Chondrocyte (in vitro differentiated cells): Measurements from ENCODE around the gene PKP1. TPM values are rescaled to one million over a fixed set of nuclear protein-coding genes. Genes with fewer than 3 reads are reported as not detected.

Experiments
- DNase-seq: peaks from one replicate; pipeline ENCODE4 v3.0.0; 2021; ENCODE audit warnings: mixed read lengths, low spot score
- H3K27ac Mint-ChIP-seq: one replicate; pipeline ENCODE4 v1.8.0; 2021; ENCODE audit warnings: mild to moderate bottlenecking, moderate library complexity, mixed read lengths; ENCODE audit not compliant: unreplicated experiment
- H3K27me3 Mint-ChIP-seq: 2 replicates; pipeline ENCODE4 v1.8.0; 2021; ENCODE audit warnings: low read depth, mixed read lengths
- H3K36me3 Mint-ChIP-seq: 2 replicates; pipeline ENCODE4 v1.8.0; 2021; ENCODE audit warnings: low read depth, mixed read lengths
- H3K4me1 Mint-ChIP-seq: 2 replicates; pipeline ENCODE4 v1.8.0; 2021; ENCODE audit warnings: low read depth, mild to moderate bottlenecking, mixed read lengths
- H3K4me3 Mint-ChIP-seq: one replicate; pipeline ENCODE4 v1.8.0; 2021; ENCODE audit warnings: mild to moderate bottlenecking, moderate library complexity, mixed read lengths; ENCODE audit not compliant: unreplicated experiment
- H3K9me3 Mint-ChIP-seq: 2 replicates; pipeline ENCODE4 v1.8.0; 2021; ENCODE audit warnings: low read depth, mixed read lengths
- total RNA-seq: library from RNA; stranded (reverse); gene quantifications from 3 replicates; pipeline ENCODE4 v1.2.1, GENCODE V29; 2021
- TF ChIP-seq, protein P1 (sequence below): fragments of 200-600 bp; sonication (generic); IDR thresholded peaks from 2 replicates; pipeline ENCODE4 v1.5.0; 2021; ENCODE audit warnings: antibody characterized with exemption, mild to moderate bottlenecking, moderate library complexity

The PKP1 gene
- total RNA-seq, 1 donor from 2014 or later, result 4.0 TPM

DNA sequence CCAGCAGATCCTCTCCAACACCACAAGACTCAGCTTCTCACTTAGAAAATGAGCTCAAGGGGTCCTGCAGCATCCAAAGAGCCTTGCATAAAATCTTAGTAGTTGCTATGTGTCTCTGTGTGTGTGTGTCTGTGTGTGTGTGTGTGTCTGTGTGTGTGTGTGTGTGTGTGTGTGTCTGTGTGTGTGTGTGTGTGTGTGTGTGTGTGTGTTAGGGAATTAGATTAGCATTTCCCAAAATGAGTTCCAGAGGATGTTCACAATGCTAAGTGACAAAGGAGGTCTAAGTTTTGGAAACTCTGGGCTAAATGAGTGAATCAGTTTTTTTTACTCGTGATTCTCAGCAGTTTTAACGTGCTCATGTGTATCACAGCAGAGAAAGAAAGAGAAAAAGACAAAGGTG, 63.7 kb downstream of the PKP1 start:
- peaks cover 10% of the 10 kb centered on the region for H3K27me3 Mint-ChIP-seq
- H3K27ac Mint-ChIP-seq, result no peak overlapping the region
- TF ChIP-seq, protein P1, sequence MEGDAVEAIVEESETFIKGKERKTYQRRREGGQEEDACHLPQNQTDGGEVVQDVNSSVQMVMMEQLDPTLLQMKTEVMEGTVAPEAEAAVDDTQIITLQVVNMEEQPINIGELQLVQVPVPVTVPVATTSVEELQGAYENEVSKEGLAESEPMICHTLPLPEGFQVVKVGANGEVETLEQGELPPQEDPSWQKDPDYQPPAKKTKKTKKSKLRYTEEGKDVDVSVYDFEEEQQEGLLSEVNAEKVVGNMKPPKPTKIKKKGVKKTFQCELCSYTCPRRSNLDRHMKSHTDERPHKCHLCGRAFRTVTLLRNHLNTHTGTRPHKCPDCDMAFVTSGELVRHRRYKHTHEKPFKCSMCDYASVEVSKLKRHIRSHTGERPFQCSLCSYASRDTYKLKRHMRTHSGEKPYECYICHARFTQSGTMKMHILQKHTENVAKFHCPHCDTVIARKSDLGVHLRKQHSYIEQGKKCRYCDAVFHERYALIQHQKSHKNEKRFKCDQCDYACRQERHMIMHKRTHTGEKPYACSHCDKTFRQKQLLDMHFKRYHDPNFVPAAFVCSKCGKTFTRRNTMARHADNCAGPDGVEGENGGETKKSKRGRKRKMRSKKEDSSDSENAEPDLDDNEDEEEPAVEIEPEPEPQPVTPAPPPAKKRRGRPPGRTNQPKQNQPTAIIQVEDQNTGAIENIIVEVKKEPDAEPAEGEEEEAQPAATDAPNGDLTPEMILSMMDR, result no peak
- H3K4me3 Mint-ChIP-seq, result no peak overlapping the region
- no peaks in the 10 kb centered on the region for H3K36me3 Mint-ChIP-seq
- no peak for DNase-seq
- peaks cover 7% of the 10 kb centered on the region for H3K4me1 Mint-ChIP-seq
- no peaks in the 10 kb centered on the region for H3K9me3 Mint-ChIP-seq

DNA sequence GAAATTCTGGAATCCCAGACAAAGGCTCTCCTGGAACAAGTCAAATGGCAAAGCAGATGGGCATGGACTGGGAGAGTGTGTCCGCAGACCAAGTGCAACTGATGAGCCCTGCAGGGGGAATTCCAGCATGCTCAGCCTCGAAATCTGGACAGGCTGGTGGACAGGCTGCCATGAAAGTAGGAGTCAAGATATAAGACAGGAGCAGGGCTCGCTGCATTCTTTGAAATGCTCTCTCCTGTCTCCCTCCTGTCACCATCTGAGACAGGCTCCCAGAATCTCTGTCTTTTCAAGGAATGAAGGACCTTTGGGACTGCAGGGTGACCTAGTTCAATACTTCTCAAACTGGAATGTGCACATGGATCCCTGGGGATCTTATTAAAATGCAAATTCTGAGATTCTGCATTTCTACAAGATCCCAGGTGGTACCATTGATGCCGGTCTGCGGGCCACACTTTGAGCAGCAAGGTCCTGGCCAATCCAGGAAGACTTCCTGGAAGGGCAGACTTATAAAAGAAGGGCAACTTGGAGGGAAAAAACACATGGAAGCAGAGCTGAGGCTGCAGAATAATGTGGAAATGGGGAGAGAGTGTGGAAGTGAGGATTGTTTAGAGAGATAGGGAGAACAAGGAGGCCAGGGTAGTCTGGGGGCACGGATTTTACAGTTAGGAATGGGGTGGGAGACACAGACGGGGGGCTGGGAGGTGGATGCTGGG, 64.3 kb downstream of the PKP1 start:
- H3K4me3 Mint-ChIP-seq, result no peak overlapping the region
- peaks cover 14% of the 10 kb centered on the region for H3K27me3 Mint-ChIP-seq
- H3K9me3 Mint-ChIP-seq, result no peaks in the 10 kb centered on the region
- peaks cover 7% of the 10 kb centered on the region for H3K4me1 Mint-ChIP-seq
- TF ChIP-seq, protein P1, result no peak
- H3K27ac Mint-ChIP-seq, result no peak overlapping the region
- H3K36me3 Mint-ChIP-seq, result peaks cover 3% of the 10 kb centered on the region
- DNase-seq, result peak; percentile 12

DNA sequence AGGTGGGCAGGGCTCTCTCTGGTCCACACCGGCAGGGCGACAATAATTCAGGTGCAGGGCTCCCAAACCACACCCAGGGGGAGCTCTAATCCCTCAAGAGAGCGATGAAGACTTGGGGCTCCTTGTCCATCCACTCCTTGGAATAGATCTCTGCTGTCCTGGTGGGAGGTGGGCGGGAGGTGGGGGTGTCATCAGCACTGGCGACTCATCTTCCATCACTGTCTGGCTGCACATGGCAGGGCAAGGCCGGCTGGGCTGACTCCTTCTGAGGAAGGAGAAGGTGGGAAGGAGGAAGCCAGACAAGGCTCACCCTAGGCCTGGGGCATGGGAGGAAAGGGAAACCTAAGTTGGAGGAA, 64.9 kb downstream of the PKP1 start:
- no peak overlapping the region for H3K4me3 Mint-ChIP-seq
- peaks cover 7% of the 10 kb centered on the region for H3K4me1 Mint-ChIP-seq
- peaks cover 3% of the 10 kb centered on the region for H3K36me3 Mint-ChIP-seq
- TF ChIP-seq, protein P1, result peak; percentile 78
- peak; percentile 59 for DNase-seq
- H3K27me3 Mint-ChIP-seq, result peaks cover 14% of the 10 kb centered on the region
- H3K9me3 Mint-ChIP-seq, result no peaks in the 10 kb centered on the region
- no peak overlapping the region for H3K27ac Mint-ChIP-seq

DNA sequence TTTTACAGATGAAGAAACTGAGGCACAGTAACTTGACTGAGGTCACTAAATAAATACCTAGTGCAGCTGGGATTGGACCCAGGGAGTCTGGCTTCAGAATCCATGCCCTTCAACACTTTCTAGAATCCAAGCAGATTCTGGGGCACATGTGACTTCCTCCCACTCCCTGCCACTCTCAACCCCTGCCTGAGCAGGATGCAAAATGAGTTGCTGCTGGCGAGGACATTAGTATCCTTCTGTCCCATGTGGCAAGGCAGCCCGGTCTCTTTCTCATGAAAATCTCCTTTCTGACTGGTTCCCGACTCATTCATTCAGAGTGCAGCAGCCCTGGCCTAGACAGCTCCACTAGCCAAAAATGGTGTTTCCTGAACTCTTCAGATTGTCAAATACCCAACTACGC, 65.8 kb downstream of the PKP1 start:
- TF ChIP-seq, protein P1, result no peak
- H3K27me3 Mint-ChIP-seq, result peaks cover 17% of the 10 kb centered on the region

DNA sequence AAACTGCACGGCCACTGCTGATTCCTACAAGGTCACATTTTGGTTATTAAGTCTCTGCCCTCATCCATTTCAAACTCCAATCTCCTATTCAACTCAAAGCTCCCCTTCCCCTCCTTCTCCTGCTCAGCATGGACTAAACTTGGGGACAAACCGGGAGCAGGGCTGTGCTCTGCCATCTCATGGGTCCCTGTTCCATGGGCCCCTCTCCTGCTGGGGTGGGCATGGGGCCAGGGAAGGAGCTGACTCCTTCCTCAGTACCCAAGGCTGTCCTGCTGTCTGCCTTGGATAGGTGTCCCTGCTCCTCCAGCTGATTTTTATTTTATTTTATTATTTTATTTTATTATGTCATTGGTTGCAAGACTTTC, 67.0 kb downstream of the PKP1 start:
- Mint-ChIP-seq H3K9me3 (no peaks in the 10 kb centered on the region), H3K36me3 (peaks cover 3% of the 10 kb centered on the region), H3K4me1 (peaks cover 7% of the 10 kb centered on the region), H3K27me3 (peaks cover 17% of the 10 kb centered on the region), H3K4me3 (no peak overlapping the region), H3K27ac (no peak overlapping the region)
- TF ChIP-seq, protein P1, result no peak
- peak; percentile 40 for DNase-seq

More for the DNA sequence above, 65.8 kb downstream of the PKP1 start:
- Mint-ChIP-seq H3K36me3 (peaks cover 3% of the 10 kb centered on the region), H3K9me3 (no peaks in the 10 kb centered on the region), H3K4me3 (no peak overlapping the region), H3K4me1 (peaks cover 7% of the 10 kb centered on the region), H3K27ac (no peak overlapping the region)
- peak; percentile 27 for DNase-seq
